Stimulated activated naive CD8-positive, alpha-beta T cell treated with anti-CD3 and anti-CD28 coated beads, Interleukin-15, Interleukin-2, amounts not matched to agents 100 U/mL and 50 U/mL, for 24 hours (primary cell): ENCODE data around the gene STARD3.
"Not testable (repeated sequence)": the region's sequence is repeated elsewhere in the genome, so short reads cannot be mapped to it uniquely, and the experiment has no call there.

Source experiments
- ATAC-seq: fragments of 150-1000 bp; cut with Tn5 transposase; one replicate; pipeline ENCODE4 v1.10.0; 2021
- DNase-seq: peaks from one replicate; pipeline ENCODE4 v3.0.0; 2021

The STARD3 gene

GRCh38 chr17:39695089-39695474 lies 58.1 kb downstream of the STARD3 start:
- DNase-seq = no peak
- ATAC-seq = no peak

- no peak for DNase-seq
- ATAC-seq = no peak
Observed at GRCh38 chr17:39696731-39697130, 59.8 kb downstream of the STARD3 start.

- ATAC-seq (no peak), DNase-seq (no peak)
Observed at GRCh38 chr17:39697961-39698360, 61.0 kb downstream of the STARD3 start.

- ATAC-seq = not testable (repeated sequence)
Observed at GRCh38 chr17:39699157-39699817, 62.3 kb downstream of the STARD3 start.

GRCh38 chr17:39699818-39700147 lies 62.8 kb downstream of the STARD3 start, which contains the start of gene ERBB2:
Gene ERBB2 (plus strand): TSS chr17:39700064. CDS start chr17:39700239, 175 bp downstream.
- DNase-seq (no peak), ATAC-seq (no peak)

More at GRCh38 chr17:39699157-39699817, 62.3 kb downstream of the STARD3 start:
- DNase-seq = not testable (repeated sequence)

GRCh38 chr17:39700148-39700987 lies 63.4 kb downstream of the STARD3 start:
- ATAC-seq = no peak
- DNase-seq = no peak

- no peak for ATAC-seq
- no peak for DNase-seq
Observed at GRCh38 chr17:39701012-39701783, 64.3 kb downstream of the STARD3 start.

GRCh38 chr17:39701784-39702422 lies 65.0 kb downstream of the STARD3 start:
- ATAC-seq = no peak
- no peak for DNase-seq

- DNase-seq = no peak
- no peak for ATAC-seq
Observed at GRCh38 chr17:39702901-39703893, 66.3 kb downstream of the STARD3 start.

- ATAC-seq (no peak), DNase-seq (no peak)
Observed at GRCh38 chr17:39703913-39704312, 67.0 kb downstream of the STARD3 start.

- no peak for DNase-seq
Observed at GRCh38 chr17:39704821-39705551, 68.0 kb downstream of the STARD3 start.

GRCh38 chr17:39705786-39706348 lies 68.9 kb downstream of the STARD3 start:
- DNase-seq (no peak), ATAC-seq (no peak)

More at GRCh38 chr17:39704821-39705551, 68.0 kb downstream of the STARD3 start:
- ATAC-seq = no peak

GRCh38 chr17:39706383-39706782 lies 69.4 kb downstream of the STARD3 start:
- DNase-seq (no peak), ATAC-seq (no peak)

- DNase-seq (no peak), ATAC-seq (no peak)
Observed at GRCh38 chr17:39706921-39707337, 70.0 kb downstream of the STARD3 start.

GRCh38 chr17:39709319-39709997 lies 72.5 kb downstream of the STARD3 start:
- ATAC-seq = no peak
- DNase-seq = no peak

- ATAC-seq (no peak), DNase-seq (no peak)
Observed at GRCh38 chr17:39709998-39710964, 73.3 kb downstream of the STARD3 start.

GRCh38 chr17:39711071-39711470 lies 74.1 kb downstream of the STARD3 start:
- not testable (repeated sequence) for ATAC-seq

GRCh38 chr17:39711851-39712250 lies 74.9 kb downstream of the STARD3 start:
- ATAC-seq (no peak), DNase-seq (no peak)

More at GRCh38 chr17:39711071-39711470, 74.1 kb downstream of the STARD3 start:
- DNase-seq = not testable (repeated sequence)
